WTC11 (cell line): ENCODE measurements around the gene NCAPD2. TPM values are rescaled to one million over a fixed set of nuclear protein-coding genes. Genes with fewer than 3 reads are reported as not detected.

Experiments used
- ATAC-seq: fragments of 200-7000 bp; cut with Tn5 transposase; 2 replicates; pipeline ENCODE4 v1.10.0; 2021; ENCODE audit warnings: mild to moderate bottlenecking, moderate library complexity
- CTCF ChIA-PET: fragments of 300-600 bp; sonication (Branson Sonifier 250); formaldehyde crosslinking; loops from one replicate; lab custom pipeline; 2021; ENCODE audit warnings: antibody characterized with exemption; lab: Charles Lee
- POLR2A ChIA-PET: fragments of 350-600 bp; sonication (Branson Sonifier 250); formaldehyde crosslinking; loops from one replicate; lab custom pipeline; 2021; ENCODE audit warnings: antibody characterized with exemption; lab: Charles Lee
- DNase-seq: peaks from one replicate; pipeline ENCODE4 v3.0.0; 2021; ENCODE audit warnings: low spot score
- H3K27ac Mint-ChIP-seq: 2 replicates; pipeline ENCODE4 v1.8.0; 2021; ENCODE audit warnings: mixed read lengths
- H3K27me3 Mint-ChIP-seq: 2 replicates; pipeline ENCODE4 v1.8.0; 2021; ENCODE audit warnings: low read depth, mild to moderate bottlenecking, moderate library complexity, mixed read lengths
- H3K36me3 Mint-ChIP-seq: 2 replicates; pipeline ENCODE4 v1.8.0; 2021; ENCODE audit warnings: mixed read lengths
- H3K4me1 Mint-ChIP-seq: 2 replicates; pipeline ENCODE4 v1.8.0; 2022; ENCODE audit warnings: mixed read lengths
- H3K4me3 Mint-ChIP-seq: 2 replicates; pipeline ENCODE4 v1.8.0; 2021; ENCODE audit warnings: mild to moderate bottlenecking, moderate library complexity, mixed read lengths
- H3K9me3 Mint-ChIP-seq: 2 replicates; pipeline ENCODE4 v1.8.0; 2021; ENCODE audit warnings: mixed read lengths
- AR ChIP-seq: fragments of 250-450 bp; sonication (Bioruptor Pico); IDR thresholded peaks from 2 replicates; pipeline ENCODE4 v1.9.0; 2021; ENCODE audit warnings: mild to moderate bottlenecking
- ATF3 ChIP-seq: sonication (generic); formaldehyde crosslinking; conservative IDR thresholded peaks from 2 replicates; pipeline ENCODE4 v1.8.1; 2022; ENCODE audit warnings: mild to moderate bottlenecking, missing genetic modification reagents
- CREB1 ChIP-seq: sonication (generic); formaldehyde crosslinking; IDR thresholded peaks from 2 replicates; pipeline ENCODE4 v1.8.0; 2023; ENCODE audit warnings: mild to moderate bottlenecking, missing genetic modification reagents
- CTCF ChIP-seq: fragments of 200-600 bp; IDR thresholded peaks from 2 replicates; pipeline ENCODE4 v1.8.0; 2022; ENCODE audit warnings: antibody characterized with exemption
- EMX1 ChIP-seq: fragments of 250-450 bp; sonication (Bioruptor Pico); IDR thresholded peaks from 2 replicates; pipeline ENCODE4 v1.8.0; 2021; ENCODE audit warnings: mild to moderate bottlenecking
- ETV6 ChIP-seq: sonication (generic); formaldehyde crosslinking; IDR thresholded peaks from 2 replicates; pipeline ENCODE4 v1.8.1; 2022; ENCODE audit warnings: mild to moderate bottlenecking, missing genetic modification reagents
- FOXP4 ChIP-seq: sonication (generic); formaldehyde crosslinking; IDR thresholded peaks from 2 replicates; pipeline ENCODE4 v1.8.0; 2022; ENCODE audit warnings: mild to moderate bottlenecking, missing genetic modification reagents
- JAZF1 ChIP-seq: fragments of 250-450 bp; sonication (Bioruptor Pico); IDR thresholded peaks from 2 replicates; pipeline ENCODE4 v1.9.0; 2021; ENCODE audit warnings: moderate library complexity, mild to moderate bottlenecking, inconsistent platforms
- KAT7 ChIP-seq: sonication (generic); formaldehyde crosslinking; IDR thresholded peaks from 2 replicates; pipeline ENCODE4 v1.8.1; 2023; ENCODE audit warnings: missing genetic modification reagents, mild to moderate bottlenecking, borderline replicate concordance
- MXD4 ChIP-seq: fragments of 250-450 bp; sonication (Bioruptor Pico); IDR thresholded peaks from 2 replicates; pipeline ENCODE4 v1.8.0; 2021; ENCODE audit warnings: mild to moderate bottlenecking, moderate library complexity, borderline replicate concordance
- NFATC4 ChIP-seq: fragments of 250-450 bp; sonication (Bioruptor Pico); IDR thresholded peaks from 2 replicates; pipeline ENCODE4 v1.9.0; 2021; ENCODE audit warnings: mild to moderate bottlenecking
- SP1 ChIP-seq: sonication (generic); formaldehyde crosslinking; conservative IDR thresholded peaks from 2 replicates; pipeline ENCODE4 v1.8.1; 2022; ENCODE audit warnings: missing genetic modification reagents
- ZNF232 ChIP-seq: sonication (generic); formaldehyde crosslinking; IDR thresholded peaks from 2 replicates; pipeline ENCODE4 v1.8.0; 2022; ENCODE audit warnings: mild to moderate bottlenecking, missing genetic modification reagents
- ZSCAN18 ChIP-seq: fragments of 250-450 bp; sonication (Bioruptor Pico); IDR thresholded peaks from 2 replicates; pipeline ENCODE4 v2.1.2; 2022; ENCODE audit warnings: mild to moderate bottlenecking, moderate library complexity
- total RNA-seq: library from RNA; stranded (reverse); gene quantifications from 3 replicates; pipeline ENCODE4 v1.2.3, GENCODE V29; 2021

NCAPD2 gene
- total RNA-seq, 1 experiment from 2014 or later: 141 TPM

- H3K4me1 Mint-ChIP-seq: peaks cover 29% of the 10 kb centered on the region
- H3K36me3 Mint-ChIP-seq: peaks cover 10% of the 10 kb centered on the region
- POLR2A ChIA-PET: interaction anchor here (1.3 to 2.4 kb wide), 5 partner anchors 11 to 21 kb away, joined by 3 to 11 read pairs (median 4); partner anchors contain the start of gene GAPDH
- DNase-seq: no peak
- H3K4me3 Mint-ChIP-seq: peak overlapping the region; percentile 25; the same call in 1 of the 2 replicates
- no peaks in the 10 kb centered on the region for H3K9me3 Mint-ChIP-seq
- CTCF ChIA-PET: interaction anchor here (0.8 to 13.4 kb wide), 18 partner anchors 11 to 319 kb away, joined by 3 to 195 read pairs (median 6); partner anchors contain the start of genes GAPDH, MRPL51, NOP2 and SPSB2
- H3K27ac Mint-ChIP-seq: no peak overlapping the region
- no peak for TF ChIP-seq ETV6 (CRISPR knock-in tag)
- no peak for TF ChIP-seq ATF3 (CRISPR knock-in tag)
- no peak for TF ChIP-seq ZSCAN18
- TF ChIP-seq EMX1 (CRISPR knock-in tag): no peak
- TF ChIP-seq AR (CRISPR knock-in tag): no peak
- no peak for TF ChIP-seq ZNF232 (CRISPR knock-in tag)
- TF ChIP-seq FOXP4 (CRISPR knock-in tag): no peak
- no peak for TF ChIP-seq MXD4 (CRISPR knock-in tag)
- TF ChIP-seq JAZF1 (CRISPR knock-in tag): no peak
- no peak for TF ChIP-seq CREB1
- no peak for TF ChIP-seq SP1
- TF ChIP-seq, all 79 proteins: peak for 0
- no peak for ATAC-seq
- no peaks in the 10 kb centered on the region for H3K27me3 Mint-ChIP-seq
Measured at GRCh38 chr12:6553051-6553868, 59.4 kb downstream of the NCAPD2 start.

- no peaks in the 10 kb centered on the region for H3K27me3 Mint-ChIP-seq
- H3K9me3 Mint-ChIP-seq: no peaks in the 10 kb centered on the region
- DNase-seq (peak; percentile 93), ATAC-seq (peak; percentile 79)
- CTCF ChIA-PET: interaction anchor here (0.5 to 13.4 kb wide), 20 partner anchors 10 to 318 kb away, joined by 3 to 195 read pairs (median 5); partner anchors contain the start of genes COPS7A, GAPDH, MRPL51 and NOP2
- POLR2A ChIA-PET: interaction anchor here (0.7 to 2.4 kb wide), 6 partner anchors 12 to 84 kb away, joined by 3 to 11 read pairs (median 4); partner anchors contain the start of genes GAPDH and VAMP1
- H3K36me3 Mint-ChIP-seq: peaks cover 11% of the 10 kb centered on the region
- peak overlapping the region; percentile 39 for H3K27ac Mint-ChIP-seq
- H3K4me1 Mint-ChIP-seq: peaks cover 29% of the 10 kb centered on the region
- peak overlapping the region; percentile 91 for H3K4me3 Mint-ChIP-seq
- TF ChIP-seq KAT7 (CRISPR knock-in tag) (no peak), NFATC4 (CRISPR knock-in tag) (no peak), CTCF (peak; percentile 71)
- TF ChIP-seq, all 79 proteins: peak for 1
Measured at GRCh38 chr12:6554168-6555017, 60.5 kb downstream of the NCAPD2 start.
